IPS DF 4.7 (cell line): ENCODE data around the gene DPYSL3.
"Not testable (repeated sequence)": the region's sequence is repeated elsewhere in the genome, so short reads cannot be mapped to it uniquely, and the experiment has no call there.

Experiments
- DNase-seq: peaks from one replicate; pipeline ENCODE4 v3.0.0-alpha.2; 2013; ENCODE audit warnings: low spot score; ENCODE audit errors: extremely low read depth

DPYSL3 gene

DNA sequence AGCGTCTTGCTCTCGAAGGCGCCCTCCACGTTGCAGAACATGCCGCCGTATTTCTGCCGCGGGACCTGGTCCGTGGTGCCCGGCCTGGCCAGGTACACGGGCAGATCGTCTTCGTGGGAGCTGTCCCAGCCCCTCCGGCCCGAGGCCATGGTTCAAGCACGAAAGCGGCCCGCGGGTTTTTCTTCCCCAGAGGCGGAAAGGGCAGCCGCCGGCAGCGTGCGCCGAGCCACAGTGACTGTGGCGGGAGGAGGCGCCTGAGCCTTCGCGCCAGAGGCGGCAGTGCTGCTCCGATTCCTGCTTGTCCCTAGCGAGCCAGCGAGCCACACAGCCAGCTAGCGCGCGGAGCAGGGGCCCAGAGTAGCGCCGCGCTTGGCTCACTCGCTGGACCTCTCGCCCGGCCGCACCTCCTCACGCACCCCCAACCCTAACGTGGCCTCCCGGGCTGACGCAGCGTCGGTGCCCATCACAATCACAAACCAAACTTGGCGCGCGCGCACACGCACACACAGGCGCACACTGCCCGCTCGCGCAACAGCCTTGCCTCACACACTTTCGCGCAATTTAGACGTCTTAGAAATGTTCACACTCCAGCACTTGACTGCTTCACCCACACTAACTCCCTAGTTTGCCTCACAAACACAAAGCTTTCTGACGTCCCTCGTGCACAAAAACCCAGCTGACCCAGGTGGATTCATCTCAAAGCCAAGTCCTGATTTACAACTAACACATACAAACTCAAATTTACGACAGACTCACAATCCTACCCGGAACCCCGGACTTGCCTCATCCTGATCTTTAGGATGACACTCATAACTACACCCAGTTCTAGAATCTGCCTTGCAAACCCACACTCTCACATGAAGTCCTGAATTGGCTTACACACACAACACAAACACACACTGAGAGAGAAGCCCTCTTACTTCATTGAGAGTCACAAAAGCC, at the start of gene DPYSL3:
TSS of gene DPYSL3 (minus strand) at position 359 of the 942 bp plus-strand sequence. CDS start at position 149, 210 bp downstream.
- peak; percentile 62 for DNase-seq

DNA sequence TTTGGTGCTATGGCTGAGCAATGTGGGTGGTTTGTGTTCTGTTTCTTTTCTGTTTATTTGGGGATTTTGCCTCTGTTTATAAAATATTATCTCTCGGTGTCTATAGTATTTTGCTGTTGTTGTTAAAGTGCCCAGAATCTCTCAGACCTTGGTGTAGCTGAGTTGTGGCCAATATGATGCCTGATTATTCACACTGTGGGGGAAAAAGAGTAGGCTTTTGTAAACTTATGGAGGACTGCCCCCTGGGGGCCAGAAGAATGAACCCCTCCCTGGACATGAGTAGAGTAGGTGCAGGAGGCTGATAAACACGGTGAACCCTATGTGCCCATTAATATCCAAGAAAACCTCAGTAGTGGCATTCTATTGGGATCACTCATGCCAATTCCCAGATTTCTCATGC, 49.0 kb upstream of the DPYSL3 start:
- DNase-seq, result no peak

DNA sequence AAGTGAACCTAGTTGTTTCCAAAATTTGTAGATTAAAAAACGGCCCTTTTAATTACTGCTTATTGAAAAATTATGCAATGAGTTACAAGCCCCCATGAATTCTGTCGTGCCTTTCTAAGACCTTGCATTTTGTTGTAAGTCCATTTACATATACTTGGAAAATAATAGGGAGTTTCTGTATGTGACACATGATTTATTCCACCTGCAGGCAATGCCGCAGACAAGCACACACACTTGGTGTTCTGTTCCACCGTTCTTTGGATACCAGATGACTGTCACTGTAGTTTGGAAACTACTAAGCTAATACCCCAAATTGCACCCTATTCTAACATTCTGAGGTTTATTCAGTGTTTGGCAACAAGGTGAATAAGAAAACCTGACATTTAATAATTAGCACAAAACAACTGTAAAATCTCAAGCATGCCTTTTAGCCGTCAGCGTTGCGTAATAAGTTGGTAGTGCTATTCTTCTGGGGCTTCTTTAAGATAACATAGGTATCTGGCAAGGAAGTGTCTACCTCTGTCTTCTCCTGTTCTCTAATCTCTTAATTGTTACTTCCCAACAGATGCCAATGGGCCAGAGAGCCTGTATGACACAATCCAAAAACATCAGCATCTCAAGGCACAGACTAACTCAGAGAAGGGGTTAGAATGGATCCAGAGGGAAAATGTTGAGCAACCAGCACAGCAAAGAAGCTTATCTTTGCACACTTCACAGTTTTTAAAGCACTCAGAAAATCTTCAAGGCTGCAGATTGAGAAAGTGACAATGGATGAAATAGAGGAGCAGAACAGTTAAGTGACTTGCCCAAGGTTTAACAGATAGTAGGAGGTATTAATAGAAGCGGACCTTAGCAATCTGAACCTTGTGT, 48.2 kb upstream of the DPYSL3 start:
- no peak for DNase-seq

DNA sequence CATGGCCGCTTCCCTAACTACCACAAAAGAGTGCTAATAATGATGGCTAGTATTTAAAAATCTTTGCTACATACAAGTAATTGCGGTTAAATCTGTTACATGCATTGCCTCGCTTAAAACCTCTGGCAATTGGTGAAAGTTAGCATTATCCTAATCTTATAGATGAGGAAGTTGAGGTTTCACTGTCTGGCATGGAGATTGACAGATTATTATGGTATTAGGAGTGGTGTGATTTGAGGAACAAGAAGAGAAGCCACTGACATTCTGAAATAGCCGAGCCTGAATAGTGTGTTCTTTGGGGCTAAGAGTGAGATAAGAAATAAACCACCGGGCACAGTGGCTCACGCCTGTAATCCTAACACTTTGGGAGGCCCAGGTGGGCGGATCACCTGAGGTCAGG, 45.3 kb upstream of the DPYSL3 start:
- no peak for DNase-seq

DNA sequence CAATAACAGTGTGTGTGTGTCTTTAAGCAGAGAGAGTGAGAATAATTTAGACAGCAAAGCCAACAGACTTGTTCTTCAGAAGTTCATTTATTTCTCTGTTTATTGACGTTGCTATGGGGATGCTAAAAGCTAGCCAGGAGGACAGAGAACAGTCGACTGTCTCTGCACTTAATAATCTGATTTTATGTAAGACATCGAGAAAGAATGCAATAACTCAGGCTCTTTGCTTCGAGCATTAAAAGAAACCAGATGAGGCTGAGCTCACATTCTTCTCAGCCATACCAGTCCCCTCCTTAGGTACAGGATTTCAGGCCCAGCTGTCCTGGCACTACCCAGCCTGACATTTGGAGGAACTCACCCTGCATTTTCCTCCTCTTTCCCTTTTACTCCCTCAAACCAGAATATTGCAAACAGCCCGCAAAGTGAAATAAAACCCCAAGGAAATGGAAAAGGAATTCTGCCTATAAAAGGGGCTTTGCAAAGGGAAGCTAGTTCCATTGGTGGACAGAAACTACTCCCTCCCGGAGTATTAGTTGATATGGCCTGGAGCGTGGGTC, 44.5 kb upstream of the DPYSL3 start:
- DNase-seq, result no peak

DNA sequence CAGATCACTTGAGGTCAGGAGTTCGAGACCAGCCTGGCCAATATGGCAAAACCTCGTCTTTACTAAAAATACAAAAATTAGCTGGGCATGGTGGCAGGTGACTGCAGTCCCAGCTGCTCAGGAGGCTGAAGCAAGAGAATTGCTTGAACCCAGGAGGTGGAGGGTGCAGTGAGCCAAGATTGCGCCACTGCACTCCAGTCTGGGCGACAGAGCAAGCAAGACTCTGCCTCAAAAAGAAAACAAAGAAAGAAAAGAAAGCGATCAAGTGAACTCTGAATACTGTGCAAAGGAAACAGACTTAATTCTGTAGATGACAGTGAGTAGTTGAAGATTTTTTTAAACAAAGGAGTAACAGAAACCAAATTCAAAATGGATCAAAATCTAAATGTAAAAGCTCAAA, 43.9 kb upstream of the DPYSL3 start:
- not testable (repeated sequence) for DNase-seq

DNA sequence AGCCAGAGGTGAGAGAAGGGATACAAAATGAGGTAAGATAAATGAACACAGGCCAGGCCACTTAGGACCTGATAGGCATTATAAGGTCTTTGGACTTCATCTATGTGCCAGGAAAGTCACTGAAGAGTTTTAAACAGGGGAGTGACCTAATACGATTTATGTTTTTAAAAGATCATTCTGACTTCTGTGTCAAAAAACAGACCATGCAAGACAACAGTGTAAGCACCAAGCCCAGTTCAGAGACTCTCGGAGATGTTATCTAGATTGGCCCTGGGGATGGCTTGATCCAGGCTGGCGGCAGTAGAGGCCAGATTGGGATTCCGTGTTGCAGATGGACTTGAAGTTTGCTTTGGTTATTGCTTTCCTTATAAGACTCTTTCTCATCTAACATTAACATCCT, 43.0 kb upstream of the DPYSL3 start:
- DNase-seq, result no peak

DNA sequence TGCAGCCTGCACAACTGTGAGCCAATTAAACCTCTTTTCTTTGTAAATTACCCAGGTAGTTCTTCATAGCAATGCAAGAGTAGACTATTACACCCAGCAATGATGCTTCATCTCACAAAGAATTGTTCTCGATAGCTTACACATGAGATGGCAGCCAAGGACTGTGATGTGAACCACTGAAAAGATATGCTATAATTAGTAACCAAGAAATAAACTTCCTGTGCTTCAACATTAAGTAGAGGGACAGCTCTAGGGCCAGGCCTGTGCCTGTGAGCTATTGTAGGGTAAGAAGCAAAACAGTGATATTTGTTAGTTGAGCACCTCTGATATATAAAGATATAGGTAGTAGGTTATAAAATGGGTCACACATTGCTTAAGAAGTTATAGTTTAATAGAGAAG, 41.8 kb upstream of the DPYSL3 start:
- DNase-seq, result no peak

DNA sequence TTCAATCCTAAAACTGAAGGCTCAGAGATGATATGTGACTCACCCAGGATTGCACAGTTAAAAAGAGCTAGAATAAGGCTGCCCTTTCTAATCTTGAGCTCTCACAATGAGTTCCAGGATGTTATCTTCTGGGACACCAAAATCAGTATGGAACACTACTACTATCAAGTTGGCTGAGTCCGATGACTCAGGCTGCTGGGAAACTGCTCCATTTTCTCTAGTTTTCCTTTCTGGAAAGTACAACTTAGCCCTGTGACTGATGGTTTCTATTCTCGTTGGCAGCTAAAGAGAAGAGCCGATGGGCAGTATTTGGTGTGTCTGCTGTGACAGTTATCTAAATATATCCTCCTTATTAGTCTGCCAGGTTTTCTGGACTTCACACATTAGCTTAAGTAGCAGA, 37.9 kb upstream of the DPYSL3 start:
- DNase-seq, result no peak

DNA sequence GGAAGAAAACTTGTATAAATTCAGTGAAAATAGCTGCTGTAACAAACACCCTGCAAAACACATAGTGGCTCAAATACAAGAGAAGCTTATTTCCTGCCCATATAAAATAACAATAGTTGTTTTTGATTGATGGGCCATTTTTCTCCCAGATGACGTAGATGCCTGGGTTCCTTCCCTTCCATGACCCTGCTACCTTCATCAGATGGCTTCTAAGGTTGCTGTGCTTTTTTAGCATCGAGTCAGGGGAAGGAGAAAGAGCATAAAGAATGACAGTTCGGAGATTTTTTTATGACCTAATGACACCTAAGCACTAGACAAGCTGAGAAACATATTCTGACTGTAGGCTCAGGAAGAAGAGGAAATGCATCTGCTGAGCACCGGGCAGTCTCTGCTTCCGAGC, 34.7 kb upstream of the DPYSL3 start:
- no peak for DNase-seq

DNA sequence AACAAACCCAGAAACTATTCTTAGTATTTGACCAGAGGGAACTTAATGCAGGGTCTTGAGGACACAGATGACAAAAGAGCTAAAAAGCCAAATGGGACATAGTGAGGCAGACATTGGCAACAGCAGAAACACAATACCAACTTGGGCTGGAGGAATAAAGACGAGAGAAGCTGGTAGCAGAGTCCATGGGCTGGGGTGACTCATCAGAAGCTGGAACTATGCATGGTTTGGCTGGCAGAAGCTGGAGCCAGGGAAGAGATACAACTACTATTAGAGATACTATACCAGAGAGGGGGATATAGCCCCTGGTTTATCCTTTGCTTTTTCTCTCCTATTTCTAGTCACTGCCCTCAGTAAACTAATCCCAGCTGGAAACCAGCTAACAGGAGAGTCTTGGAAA, 29.2 kb upstream of the DPYSL3 start:
- DNase-seq, result no peak

DNA sequence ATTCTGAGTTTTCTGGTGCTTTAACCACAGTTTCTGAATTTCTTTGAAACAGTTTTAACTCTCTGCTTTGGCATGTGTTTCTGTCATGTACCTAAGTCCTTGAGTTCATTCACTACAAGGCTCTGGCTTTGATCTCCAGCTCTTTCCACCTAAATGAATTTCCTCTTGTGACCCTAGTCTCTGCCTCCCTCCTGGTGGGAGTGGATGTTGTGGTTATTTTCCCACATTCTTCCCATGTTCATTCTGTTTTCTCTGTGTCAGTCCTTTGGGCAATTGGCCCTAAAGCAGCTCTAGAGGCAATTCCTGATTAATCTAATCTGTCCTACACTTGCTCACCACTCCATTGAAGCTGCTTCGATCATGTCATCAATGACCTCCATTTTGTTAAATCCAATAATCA, 28.4 kb upstream of the DPYSL3 start:
- no peak for DNase-seq

DNA sequence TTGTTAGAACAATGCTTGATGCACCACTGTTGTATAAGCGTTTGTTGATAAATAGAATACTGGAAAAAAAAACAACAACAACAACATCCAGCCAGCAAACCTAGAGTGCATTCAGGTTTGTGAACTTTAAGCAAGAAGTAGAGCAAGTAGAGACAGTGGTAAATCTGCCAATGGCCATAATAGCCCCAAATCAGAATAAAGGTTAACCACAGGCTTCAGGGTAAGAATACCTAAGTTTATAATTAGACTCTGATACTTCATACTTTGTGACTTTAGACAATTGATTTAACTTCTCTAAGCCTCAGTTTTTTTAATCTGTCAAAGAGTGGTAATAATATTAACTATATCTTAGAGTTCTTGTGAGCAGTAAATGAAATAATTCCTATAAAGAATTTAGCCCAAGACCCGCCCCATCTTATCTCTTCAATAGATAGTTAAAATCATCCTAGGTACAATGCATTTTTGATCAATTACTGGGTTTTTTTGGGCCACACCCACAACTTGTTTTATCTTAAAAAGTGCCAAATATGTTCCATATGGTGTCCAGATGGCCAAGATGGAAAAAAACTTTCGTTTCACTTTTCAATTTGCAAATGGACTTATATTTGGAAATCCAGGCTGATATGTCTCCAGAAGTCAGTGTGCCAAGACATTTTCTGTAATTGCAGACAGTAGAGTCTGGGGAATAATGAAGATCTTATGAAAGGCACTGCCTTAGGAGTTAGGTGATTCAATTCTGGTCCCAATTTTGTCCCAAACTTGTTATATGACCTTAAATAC, 24.5 kb upstream of the DPYSL3 start:
- DNase-seq, result no peak

DNA sequence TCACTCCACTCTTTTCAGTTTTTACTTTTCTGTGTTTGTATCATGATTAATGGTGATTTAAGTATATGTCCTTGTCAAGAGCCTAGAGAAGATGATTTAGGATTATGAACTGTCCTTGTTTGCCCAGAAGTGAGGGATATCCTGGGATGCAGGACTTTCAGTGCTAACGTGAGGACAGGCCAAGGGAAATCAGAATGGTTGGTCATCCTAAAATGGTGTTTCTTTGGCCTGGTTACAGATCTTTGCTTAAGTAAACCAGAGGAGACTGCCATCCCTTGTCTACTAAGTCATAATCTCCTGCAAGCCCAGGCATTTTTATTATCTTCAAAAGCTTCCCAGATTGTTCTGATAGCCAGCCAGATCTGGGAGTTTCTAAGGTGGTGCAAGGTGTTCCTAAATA, 22.3 kb upstream of the DPYSL3 start:
- DNase-seq, result no peak

DNA sequence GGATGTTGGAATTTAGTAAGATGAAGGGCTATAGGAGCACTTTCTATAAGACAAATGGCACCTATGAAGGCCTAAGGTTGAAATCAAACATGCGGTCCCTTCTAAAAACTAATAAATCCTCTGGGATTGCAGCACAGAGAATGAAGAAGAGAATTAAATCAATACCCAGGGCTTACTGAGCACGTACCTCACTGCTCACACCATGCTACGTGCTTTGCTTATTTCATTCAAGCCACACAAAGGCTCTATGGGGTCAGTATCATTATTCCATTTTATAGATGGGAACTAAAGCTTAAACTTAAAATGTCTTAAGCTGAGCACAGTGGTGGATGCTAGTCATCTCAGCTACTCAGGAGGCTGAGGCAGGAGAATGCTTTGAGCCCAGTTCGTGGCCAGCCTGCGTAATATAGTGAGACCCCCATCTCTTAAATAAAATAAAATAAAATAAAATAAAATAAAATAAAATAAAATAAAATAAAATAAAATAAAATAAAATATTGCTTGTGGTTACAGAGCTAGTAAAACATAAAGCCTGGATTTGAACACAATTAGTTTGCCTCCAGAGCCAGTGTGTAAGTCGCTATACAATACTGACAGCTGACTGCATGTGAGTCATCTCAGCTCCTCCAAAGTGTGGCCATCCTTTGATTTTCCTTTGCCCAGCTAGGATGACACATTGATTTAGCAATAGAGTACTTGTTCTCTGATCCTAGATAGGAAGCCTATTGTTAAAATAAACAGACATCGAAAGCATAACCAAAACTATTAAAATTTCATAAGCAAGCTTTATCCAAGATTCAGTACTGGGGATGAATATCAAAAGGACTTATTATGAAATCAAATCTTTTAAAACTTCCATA, 20.9 kb upstream of the DPYSL3 start:
- DNase-seq, result no peak

DNA sequence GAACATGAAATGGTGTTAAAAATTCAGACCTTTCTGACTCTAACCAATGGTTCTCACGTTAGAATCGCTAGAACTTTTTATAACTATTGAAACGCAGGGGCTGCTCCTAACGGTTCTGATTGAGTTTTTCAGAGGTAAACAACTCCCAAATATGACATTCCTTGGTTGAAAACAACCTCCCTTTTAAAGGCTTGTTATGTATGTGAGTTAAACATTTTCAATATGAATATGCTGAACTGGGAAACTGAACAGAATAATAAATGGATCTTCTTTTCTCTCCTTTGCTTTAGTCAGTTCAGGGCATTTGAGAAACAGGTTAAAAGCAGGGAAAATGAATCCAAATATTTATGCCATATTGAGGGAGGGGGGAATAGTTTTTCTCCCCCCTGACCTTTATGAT, 13.2 kb upstream of the DPYSL3 start:
- no peak for DNase-seq

DNA sequence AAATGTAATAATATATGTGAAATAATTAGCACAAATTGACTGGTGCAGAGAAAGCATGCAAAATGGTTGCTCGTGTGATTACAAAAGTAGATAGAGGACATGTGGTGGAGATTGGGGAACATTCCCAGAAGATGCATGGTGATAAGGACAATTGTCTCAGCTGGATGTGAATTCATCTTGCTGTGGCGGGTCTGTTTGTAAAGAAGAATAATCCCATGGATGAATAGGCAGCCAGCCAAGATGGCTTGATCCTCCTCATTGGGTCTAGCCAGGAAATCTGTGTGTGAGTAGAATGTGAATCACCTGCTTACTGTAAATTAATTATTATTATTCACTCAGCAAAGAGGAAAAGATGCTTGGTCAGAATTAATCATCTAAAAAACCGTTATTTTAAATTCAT, 12.6 kb upstream of the DPYSL3 start:
- no peak for DNase-seq

DNA sequence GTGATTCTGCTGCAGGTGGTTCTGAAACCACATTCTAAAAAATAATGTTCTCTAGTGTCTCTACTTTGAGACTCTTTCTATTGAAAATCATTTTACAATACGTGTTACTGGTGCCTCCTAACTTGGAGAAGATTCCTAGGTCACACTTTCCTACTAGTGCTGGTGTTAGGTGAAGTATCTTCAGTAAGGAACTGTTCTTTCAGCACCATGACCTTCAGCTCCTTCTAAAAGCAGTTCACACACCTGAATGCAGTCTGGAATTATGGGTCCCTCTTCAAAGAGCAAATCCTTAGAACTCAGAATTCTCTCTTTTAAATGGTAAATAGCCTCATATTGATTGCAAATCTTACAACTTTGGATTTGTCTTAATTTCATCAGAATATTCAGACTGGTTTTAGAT, 10.6 kb upstream of the DPYSL3 start:
- no peak for DNase-seq

DNA sequence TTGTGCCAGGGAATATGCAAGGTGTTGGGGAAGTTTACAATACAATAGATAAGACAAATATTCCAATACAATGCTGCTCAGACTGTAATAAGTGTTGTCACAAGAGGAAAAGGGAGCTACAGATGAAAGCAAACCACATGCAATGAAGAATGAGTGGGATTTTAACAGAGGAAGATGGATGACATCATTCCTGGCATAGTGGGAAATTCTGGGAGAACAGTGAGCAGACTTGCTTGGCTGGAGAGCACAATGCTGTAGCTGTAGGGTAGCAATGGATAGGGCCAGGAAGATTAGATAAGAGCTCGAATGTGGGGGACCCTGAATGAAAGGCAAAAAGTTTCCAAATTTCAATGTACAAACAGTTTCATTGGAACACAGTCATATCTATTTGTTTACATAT, 9.5 kb upstream of the DPYSL3 start:
- DNase-seq, result no peak

DNA sequence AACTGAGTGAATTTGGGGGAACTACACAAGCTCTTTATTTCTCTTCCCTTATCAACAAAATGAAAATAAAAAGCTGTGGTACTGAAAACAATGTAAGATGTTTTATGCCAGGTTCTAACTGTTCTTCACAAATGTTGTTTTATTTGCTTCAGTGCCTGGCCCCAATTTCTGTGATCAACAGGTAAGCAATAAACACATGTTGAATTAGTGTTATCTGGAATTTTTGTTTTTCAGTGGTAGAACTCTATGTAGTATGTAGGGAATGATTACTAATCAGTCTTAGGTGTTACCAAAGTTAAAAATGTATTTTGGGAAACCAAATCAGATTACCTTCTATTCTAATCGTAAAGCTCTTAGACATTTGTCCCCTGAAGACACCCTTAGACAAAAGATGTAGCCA, 7.5 kb upstream of the DPYSL3 start:
- DNase-seq, result no peak
